Type B pancreatic cell (in vitro differentiated cells): ENCODE data around the gene ISY1. TPM values are rescaled to one million over a fixed set of nuclear protein-coding genes. Genes with fewer than 3 reads are reported as not detected.
"Not testable (repeated sequence)": the region's sequence is repeated elsewhere in the genome, so short reads cannot be mapped to it uniquely, and the experiment has no call there.

Source experiments
- DNase-seq: peaks from one replicate; pipeline ENCODE4 v3.0.0; 2021; ENCODE audit warnings: mixed read lengths; ENCODE audit not compliant: unreplicated experiment; ENCODE audit errors: extremely low spot score
- H3K27ac Mint-ChIP-seq: 2 replicates; pipeline ENCODE4 v1.8.0; 2021; ENCODE audit warnings: mild to moderate bottlenecking, mixed read lengths
- H3K27me3 Mint-ChIP-seq: 2 replicates; pipeline ENCODE4 v1.8.0; 2021; ENCODE audit warnings: mixed read lengths
- H3K36me3 Mint-ChIP-seq: 2 replicates; pipeline ENCODE4 v1.8.0; 2021; ENCODE audit warnings: mixed read lengths
- H3K4me1 Mint-ChIP-seq: one replicate; pipeline ENCODE4 v1.8.0; 2021; ENCODE audit warnings: mixed read lengths; ENCODE audit not compliant: unreplicated experiment
- H3K4me3 Mint-ChIP-seq: 2 replicates; pipeline ENCODE4 v1.8.0; 2021; ENCODE audit warnings: mild to moderate bottlenecking, mixed read lengths
- H3K9me3 Mint-ChIP-seq: 2 replicates; pipeline ENCODE4 v1.8.0; 2021; ENCODE audit warnings: mixed read lengths
- total RNA-seq: library from RNA; stranded (reverse); gene quantifications from 2 replicates; pipeline ENCODE4 v1.2.1, GENCODE V29; 2021; ENCODE audit warnings: low replicate concordance
- TF ChIP-seq, protein P1 (sequence below): fragments of 200-600 bp; sonication (generic); conservative IDR thresholded peaks from 2 replicates; pipeline ENCODE4 v1.5.0; 2021; ENCODE audit warnings: antibody characterized with exemption, mild to moderate bottlenecking

The ISY1 gene
- total RNA-seq, 1 donor from 2014 or later = 33.2 TPM

DNA sequence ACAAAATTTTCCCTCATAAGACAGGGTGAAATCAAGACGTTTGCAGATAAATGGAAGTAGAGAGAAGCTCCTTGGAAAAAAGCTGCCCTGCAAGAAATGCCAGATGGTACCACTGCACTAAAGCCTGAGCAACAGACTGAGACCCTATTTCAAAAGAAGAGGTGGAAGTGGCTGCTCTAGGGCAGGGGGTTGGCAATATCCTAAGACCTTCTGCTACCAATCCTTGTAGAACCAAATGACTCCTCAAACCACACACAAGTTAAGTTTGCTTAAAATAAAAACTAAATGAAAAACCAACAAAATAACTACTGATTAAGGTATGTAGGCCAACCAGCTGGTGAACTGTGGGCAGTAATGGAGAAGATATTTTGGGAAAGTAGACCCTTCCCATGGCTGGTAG is 60.6 kb downstream of the ISY1 start:
- Mint-ChIP-seq H3K27ac (no peak overlapping the region), H3K4me1 (peaks cover 5% of the 10 kb centered on the region), H3K27me3 (no peaks in the 10 kb centered on the region), H3K9me3 (no peaks in the 10 kb centered on the region), H3K36me3 (peaks cover 15% of the 10 kb centered on the region), H3K4me3 (no peak overlapping the region)
- TF ChIP-seq, protein P1, sequence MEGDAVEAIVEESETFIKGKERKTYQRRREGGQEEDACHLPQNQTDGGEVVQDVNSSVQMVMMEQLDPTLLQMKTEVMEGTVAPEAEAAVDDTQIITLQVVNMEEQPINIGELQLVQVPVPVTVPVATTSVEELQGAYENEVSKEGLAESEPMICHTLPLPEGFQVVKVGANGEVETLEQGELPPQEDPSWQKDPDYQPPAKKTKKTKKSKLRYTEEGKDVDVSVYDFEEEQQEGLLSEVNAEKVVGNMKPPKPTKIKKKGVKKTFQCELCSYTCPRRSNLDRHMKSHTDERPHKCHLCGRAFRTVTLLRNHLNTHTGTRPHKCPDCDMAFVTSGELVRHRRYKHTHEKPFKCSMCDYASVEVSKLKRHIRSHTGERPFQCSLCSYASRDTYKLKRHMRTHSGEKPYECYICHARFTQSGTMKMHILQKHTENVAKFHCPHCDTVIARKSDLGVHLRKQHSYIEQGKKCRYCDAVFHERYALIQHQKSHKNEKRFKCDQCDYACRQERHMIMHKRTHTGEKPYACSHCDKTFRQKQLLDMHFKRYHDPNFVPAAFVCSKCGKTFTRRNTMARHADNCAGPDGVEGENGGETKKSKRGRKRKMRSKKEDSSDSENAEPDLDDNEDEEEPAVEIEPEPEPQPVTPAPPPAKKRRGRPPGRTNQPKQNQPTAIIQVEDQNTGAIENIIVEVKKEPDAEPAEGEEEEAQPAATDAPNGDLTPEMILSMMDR = no peak
- DNase-seq = no peak

DNA sequence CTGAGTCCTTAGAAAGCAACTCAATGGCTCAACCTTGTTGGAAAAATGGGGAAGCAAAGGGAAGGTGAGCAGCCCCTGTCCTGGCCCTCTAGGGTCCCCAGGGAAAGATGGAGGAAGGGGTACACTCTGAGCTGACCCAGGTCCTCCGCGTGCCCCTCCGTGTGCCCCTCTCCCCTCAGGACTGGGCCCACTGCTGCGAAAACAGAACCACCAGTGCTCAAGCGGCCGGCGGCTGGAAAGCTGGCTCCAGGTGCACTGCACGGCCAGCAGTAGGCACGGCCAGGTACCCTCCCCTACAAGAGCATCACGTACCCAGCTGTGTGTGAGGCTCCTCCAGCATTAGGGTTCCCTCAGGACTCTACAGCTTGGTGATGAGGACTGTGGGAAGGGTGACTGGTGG is 65.6 kb downstream of the ISY1 start:
- Mint-ChIP-seq H3K36me3 (peaks cover 15% of the 10 kb centered on the region), H3K4me3 (no peak overlapping the region), H3K27ac (no peak overlapping the region), H3K9me3 (no peaks in the 10 kb centered on the region), H3K27me3 (no peaks in the 10 kb centered on the region), H3K4me1 (no peaks in the 10 kb centered on the region)
- DNase-seq = no peak
- TF ChIP-seq, protein P1 = no peak

DNA sequence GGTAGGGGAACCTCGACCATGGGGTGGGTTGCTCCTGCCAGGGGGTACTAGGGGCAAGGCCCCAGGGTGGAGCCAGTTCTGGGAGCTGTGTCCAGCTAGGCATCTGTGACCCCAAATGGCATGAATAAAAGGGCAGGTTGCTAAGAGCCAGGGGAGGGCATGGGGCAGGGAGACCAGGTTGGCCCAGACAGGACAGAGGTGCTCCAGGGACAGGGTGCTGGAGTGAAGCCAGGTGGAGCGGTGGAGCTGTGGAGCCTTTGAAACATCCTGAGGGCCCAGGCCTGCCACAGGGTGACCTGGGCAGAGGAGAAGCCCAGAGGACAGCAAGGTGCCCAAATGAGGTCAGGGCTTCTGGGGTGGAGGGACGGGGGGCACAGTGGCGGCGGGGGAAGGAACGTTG is 72.6 kb downstream of the ISY1 start:
- not testable (repeated sequence) for H3K9me3 Mint-ChIP-seq, H3K27me3 Mint-ChIP-seq, H3K36me3 Mint-ChIP-seq, DNase-seq, H3K4me3 Mint-ChIP-seq, H3K4me1 Mint-ChIP-seq, H3K27ac Mint-ChIP-seq

DNA sequence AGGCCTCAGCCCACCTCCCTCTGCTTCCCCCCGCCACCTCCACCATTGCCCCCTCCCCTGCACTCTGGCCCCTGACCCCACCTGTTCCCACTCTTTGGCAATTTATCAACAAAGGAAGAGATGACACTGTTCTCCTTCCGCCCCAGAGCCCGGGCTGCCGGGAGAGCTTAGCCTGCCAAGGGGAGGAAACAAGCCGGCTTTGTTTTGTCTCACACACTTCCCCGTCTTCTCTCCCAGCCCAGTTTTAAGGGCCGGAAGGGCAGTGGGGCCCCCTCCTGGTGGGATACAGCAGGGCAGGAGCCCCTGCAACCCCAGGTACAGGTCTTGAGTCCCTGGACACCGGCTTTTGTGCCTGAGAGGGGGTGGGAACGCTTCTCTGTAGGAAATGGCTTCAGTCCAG is 73.0 kb downstream of the ISY1 start:
- not testable (repeated sequence) for H3K9me3 Mint-ChIP-seq, H3K4me3 Mint-ChIP-seq, H3K27me3 Mint-ChIP-seq, H3K36me3 Mint-ChIP-seq, H3K27ac Mint-ChIP-seq, H3K4me1 Mint-ChIP-seq, DNase-seq

DNA sequence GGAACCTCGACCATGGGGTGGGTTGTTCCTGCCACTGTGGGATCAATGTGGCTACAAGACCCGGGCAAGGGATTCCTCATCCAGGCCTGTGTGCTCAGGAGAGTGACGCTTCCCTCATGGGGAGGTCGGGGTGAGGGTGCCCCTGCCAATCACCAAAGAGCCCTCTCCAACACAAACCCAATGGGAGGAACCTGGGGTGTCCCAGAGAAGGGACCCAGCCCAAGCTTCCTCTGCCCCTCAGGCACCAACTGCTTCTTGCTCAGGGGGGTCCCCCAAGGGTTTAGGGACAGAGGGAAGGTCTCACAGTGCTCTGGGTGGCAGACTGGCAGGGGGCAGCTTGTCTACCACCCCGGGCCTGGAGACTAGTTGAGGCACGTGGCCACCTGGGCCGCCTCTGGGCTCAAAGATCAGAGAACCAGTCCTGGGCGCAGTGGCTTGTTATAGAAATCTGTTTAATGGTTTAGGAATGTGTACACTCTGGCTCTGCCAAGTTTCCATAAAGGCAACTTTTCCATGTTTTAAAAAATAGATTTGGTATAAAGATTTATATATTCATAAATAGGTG is 73.6 kb downstream of the ISY1 start:
- Mint-ChIP-seq H3K27me3 (no peaks in the 10 kb centered on the region), H3K4me1 (no peaks in the 10 kb centered on the region), H3K9me3 (no peaks in the 10 kb centered on the region), H3K4me3 (no peak overlapping the region), H3K36me3 (no peaks in the 10 kb centered on the region), H3K27ac (no peak overlapping the region)
- TF ChIP-seq, protein P1 = no peak
- no peak for DNase-seq

DNA sequence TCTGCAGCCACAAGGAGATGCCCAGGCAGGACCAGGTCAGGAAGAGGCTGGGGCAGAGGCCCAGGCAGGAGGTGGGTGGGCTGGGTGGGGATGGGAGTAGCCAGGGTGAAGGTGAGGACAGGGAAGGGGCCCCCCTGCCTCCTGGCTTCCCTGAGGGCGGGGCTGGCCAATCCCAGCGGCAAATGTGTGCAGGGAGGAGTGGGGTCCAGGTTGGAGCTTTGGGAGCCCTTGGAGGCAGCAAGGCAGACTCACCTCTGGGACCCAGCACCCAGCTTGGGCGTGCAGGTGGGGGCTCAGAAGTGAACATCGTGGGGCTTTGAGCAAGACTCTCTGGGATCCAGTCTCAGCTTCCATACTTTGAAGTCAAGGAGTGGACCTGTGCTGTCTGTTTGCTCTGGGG is 75.0 kb downstream of the ISY1 start:
- Mint-ChIP-seq H3K27me3 (no peaks in the 10 kb centered on the region), H3K4me3 (no peak overlapping the region), H3K36me3 (no peaks in the 10 kb centered on the region), H3K27ac (no peak overlapping the region), H3K9me3 (no peaks in the 10 kb centered on the region), H3K4me1 (no peaks in the 10 kb centered on the region)
- TF ChIP-seq, protein P1 = no peak
- no peak for DNase-seq

DNA sequence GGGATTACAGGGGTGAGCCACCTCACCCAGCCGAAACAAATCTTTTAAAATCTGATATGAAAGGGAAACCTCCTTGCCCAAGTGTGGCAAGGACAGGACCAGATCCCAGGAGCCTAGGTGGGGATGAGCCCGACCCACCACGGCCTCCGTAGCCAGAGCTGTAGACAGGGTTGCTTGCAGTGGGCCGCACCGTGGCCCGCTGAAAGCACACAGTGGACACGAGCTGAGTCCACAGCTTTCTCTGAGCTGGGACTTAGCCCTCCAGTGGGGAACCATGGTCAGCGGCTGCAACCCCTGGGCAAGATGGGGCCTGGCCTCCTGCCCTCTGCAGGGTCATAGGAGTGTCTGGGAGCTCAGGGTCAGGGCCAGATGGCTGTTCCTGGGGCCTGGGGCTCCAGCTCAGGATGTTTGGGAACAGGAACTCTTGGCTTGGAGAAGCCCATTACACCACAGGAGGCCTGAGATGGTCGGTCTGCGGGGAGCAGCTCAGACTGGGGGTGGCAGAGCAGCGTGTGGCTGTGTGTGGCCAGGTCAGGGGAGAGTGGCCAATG is 75.6 kb downstream of the ISY1 start:
- Mint-ChIP-seq H3K9me3 (no peaks in the 10 kb centered on the region), H3K27ac (no peak overlapping the region), H3K36me3 (no peaks in the 10 kb centered on the region), H3K27me3 (no peaks in the 10 kb centered on the region), H3K4me3 (no peak overlapping the region), H3K4me1 (no peaks in the 10 kb centered on the region)
- TF ChIP-seq, protein P1 = no peak
- no peak for DNase-seq
